HepG2 (cell line): ENCODE data around the gene ACBD7. TPM values are rescaled to one million over a fixed set of nuclear protein-coding genes. Genes with fewer than 3 reads are reported as not detected.
A peak's percentile ranks its signal among the peaks of the same experiment; 100 is the strongest.

ENCODE experiments used
- ATAC-seq: fragments of 200-7000 bp; cut with Tn5 transposase; 3 replicates; pipeline ENCODE4 v1.9.1; 2020; ENCODE audit warnings: mild to moderate bottlenecking, moderate library complexity
- BruUV-seq: library from RNA; stranded (reverse); fragments of 400-500 nt; replicated peaks from 2 replicates; lab custom pipeline; 2021; lab: Mats Ljungman, UMichigan
- CTCF ChIA-PET: fragments of 300-600 bp; formaldehyde crosslinking; extraction: SDS; loops from one replicate; lab custom pipeline; 2021; ENCODE audit warnings: low total read pairs, inconsistent platforms, low intra/inter-chr PET ratio; lab: Yijun Ruan, JAX
- POLR2A ChIA-PET: fragments of 350-600 bp; sonication (Branson Sonifier 250); formaldehyde crosslinking; loops from one replicate; lab custom pipeline; 2020; ENCODE audit warnings: antibody characterized with exemption, inconsistent platforms; lab: Yijun Ruan, JAX
- DNase-seq: peaks from one replicate; pipeline ENCODE4 v3.0.0-alpha.2; 2015; ENCODE audit warnings: low spot score
- FAIRE-seq: peaks from 3 replicates; lab custom pipeline; 2011; peaks lifted over from hg19 to GRCh38; lab: Jason Lieb, UNC
- H2AFZ ChIP-seq: one replicate; pipeline ENCODE4 v1.6.1; 2011; ENCODE audit warnings: low read length, inconsistent platforms
- H3K27ac ChIP-seq: fragments of 300-600 bp; 3 replicates; pipeline ENCODE4 v1.8.0; 2011; ENCODE audit warnings: mixed run types, mild to moderate bottlenecking, mixed read lengths, low read length, inconsistent platforms; ENCODE audit not compliant: insufficient read depth; ENCODE audit errors: extremely low read length
- H3K27me3 ChIP-seq, 2 experiments: fragments of 200-600 bp in 1 of 2; 2 replicates in 1 of 2; 3 replicates in 1 of 2; pipeline versions ENCODE4 v1.6.0 to v1.8.0; 2011; ENCODE audit warnings: low read length in 2 of 2, mild to moderate bottlenecking in 2 of 2, moderate library complexity in 2 of 2, inconsistent platforms in 1 of 2; ENCODE audit not compliant: insufficient read depth in 2 of 2, control insufficient read depth in 1 of 2
- H3K36me3 ChIP-seq, 2 experiments: fragments of 200-600 bp in 1 of 2; replicated peaks in 1 of 2; 2 replicates in 1 of 2; 3 replicates in 1 of 2; pipeline versions ENCODE4 v1.5.1 to v1.8.0; 2011; ENCODE audit warnings: low read length in 2 of 2, inconsistent platforms in 1 of 2; ENCODE audit not compliant: insufficient read depth in 2 of 2, control insufficient read depth in 1 of 2
- H3K4me1 ChIP-seq: 2 replicates; pipeline ENCODE4 v1.5.1; 2012; ENCODE audit warnings: low read length, inconsistent platforms; ENCODE audit not compliant: insufficient read depth
- H3K4me2 ChIP-seq: 2 replicates; pipeline ENCODE4 v1.6.0; 2011; ENCODE audit warnings: low read depth, low read length, inconsistent platforms
- H3K4me3 ChIP-seq, 3 experiments: fragments of 200-600 bp in 1 of 3; sonication (generic), shearing (Covaris generic) in 1 of 3; replicated peaks in 1 of 3; 2 replicates each; pipeline ENCODE4 v1.5.1; 2011 to 2016; ENCODE audit warnings: low read length in 3 of 3, inconsistent platforms in 2 of 3, low read depth in 2 of 3, mild to moderate bottlenecking in 2 of 3, control low read depth in 1 of 3, mixed read lengths in 1 of 3; ENCODE audit not compliant: insufficient read depth in 1 of 3
- H3K79me2 ChIP-seq: one replicate; pipeline ENCODE4 v1.6.1; 2011; ENCODE audit warnings: low read length, inconsistent platforms; ENCODE audit not compliant: insufficient read depth
- H3K9ac ChIP-seq: 2 replicates; pipeline ENCODE4 v1.6.0; 2011; ENCODE audit warnings: mild to moderate bottlenecking, low read depth, low read length, inconsistent platforms; ENCODE audit not compliant: insufficient read depth
- H3K9me3 ChIP-seq: 2 replicates; pipeline ENCODE4 v1.5.1; 2012; ENCODE audit warnings: mild to moderate bottlenecking, low read length
- H4K20me1 ChIP-seq: 2 replicates; pipeline ENCODE4 v1.6.0; 2011; ENCODE audit warnings: inconsistent platforms, mild to moderate bottlenecking, low read length, moderate library complexity; ENCODE audit not compliant: insufficient read depth
- CREB1 ChIP-seq, 2 experiments: fragments of 450-650 bp in 1 of 2; IDR thresholded peaks; 2 replicates each; pipeline ENCODE4 v1.6.1; 2016 to 2017; ENCODE audit warnings: control low read depth in 1 of 2, mild to moderate bottlenecking in 1 of 2, missing compliant biosample characterization in 1 of 2, missing genetic modification characterization in 1 of 2
- RBM39 ChIP-seq: fragments of 200-400 bp; formaldehyde crosslinking; IDR thresholded peaks from one replicate; pipeline ENCODE4 v1.6.1; 2018; ENCODE audit warnings: antibody characterized with exemption, mild to moderate bottlenecking, low read depth, low read length; ENCODE audit not compliant: poor library complexity, severe bottlenecking
- SP5 ChIP-seq: IDR thresholded peaks from 2 replicates; pipeline ENCODE4 v1.6.1; 2016; ENCODE audit warnings: low read depth, borderline replicate concordance
- TFE3 ChIP-seq: IDR thresholded peaks from 2 replicates; pipeline ENCODE4 v1.6.1; 2016
- ZFP36L1 ChIP-seq: sonication (generic); formaldehyde crosslinking; IDR thresholded peaks from 2 replicates; pipeline ENCODE4 v1.8.0; 2022; ENCODE audit warnings: mild to moderate bottlenecking, missing genetic modification reagents, moderate library complexity
- ZKSCAN1 ChIP-seq: fragments of 150-350 bp; IDR thresholded peaks from 2 replicates; pipeline ENCODE4 v1.6.1; 2014; ENCODE audit warnings: low read length
- ZNF354B ChIP-seq: sonication (generic); formaldehyde crosslinking; IDR thresholded peaks from 2 replicates; pipeline ENCODE4 v1.8.0; 2022; ENCODE audit warnings: mild to moderate bottlenecking, missing genetic modification reagents
- WGBS: methylation state at CpG from one replicate; pipeline ENCODE4 v1.1.6; 2017; ENCODE audit warnings: low lambda C conversion rate; 5-methylcytosine and 5-hydroxymethylcytosine counted together
- in situ Hi-C: cut with HindIII; loops from 2 replicates; pipeline ENCODE4 v1.10.0; 2017; ENCODE audit warnings: low pct_unique_long_range_greater_than_20kb; ENCODE audit not compliant: extremely low pct_ligation_motif_present
- intact Hi-C: fragments of 100-400 bp; cut with micrococcal nuclease; formaldehyde crosslinking; loops from one replicate; pipeline ENCODE4 v1.10.0; 2022; ENCODE audit not compliant: unreplicated experiment
- polyA plus RNA-seq, 8 experiments: library from polyadenylated mRNA; depleted of rRNA in 3 of 8; stranded (reverse) in 7 of 8; unstranded in 1 of 8; fragments of >200 nt; fragmentation: Illumina TruSeq in 4 of 8; extraction: Trizol in 4 of 8; gene quantifications; 2 replicates each; pipeline versions ENCODE4 v1.2.1 to v1.2.3, GENCODE V29; 2011 to 2016; ENCODE audit warnings: low read depth in 4 of 8, missing spikeins in 1 of 8, mixed read lengths in 1 of 8; ENCODE audit not compliant: insufficient read depth in 1 of 8
- total RNA-seq, 5 experiments: library from RNA; depleted of rRNA; stranded (reverse); fragments of >200 nt; fragmentation: Illumina TruSeq; extraction: Trizol; gene quantifications; 2 replicates each; pipeline ENCODE4 v1.2.3, GENCODE V29; 2016; ENCODE audit warnings: low read depth in 1 of 5

The ACBD7 gene
- total and polyA plus RNA-seq, 2 of the 13 experiments (the other 11 are each of a cell fraction or from before 2014, with no cell fraction given) = 1.4 to 2.6 TPM

GRCh38 chr10:15088428-15089261 lies at the start of gene ACBD7 (continued):
- TF ChIP-seq RBM39 (peak; percentile 56), SP5 (CRISPR knock-in tag) (no peak), ZKSCAN1 (no peak), ZNF354B (no peak), ZFP36L1 (CRISPR knock-in tag) (no peak)

GRCh38 chr10:15137636-15138035 lies 49.1 kb upstream of the ACBD7 start:
- ChIA-PET CTCF (no interaction called here), POLR2A (interaction anchor here (1.2 to 1.3 kb wide), 2 partner anchors 14 to 31 kb away, joined by 6 read pairs; partner anchors contain the start of gene NMT2)
- H3K4me1 ChIP-seq = peaks cover 42% of the 10 kb centered on the region
- peaks cover 6% of the 10 kb centered on the region for H3K79me2 ChIP-seq
- peak overlapping the region; percentile 31 for H3K27ac ChIP-seq
- no peak for ATAC-seq
- in situ Hi-C loops (no loop called here), intact Hi-C loops (no loop called here)
- no TSS peak for BruUV-seq
- TF ChIP-seq CREB1 (IDR thresholded peaks at IDR 0.05) = 0 out of 2 replicates have a peak, but pooled peaks have one; percentile 15
- TF ChIP-seq CREB1 (CRISPR knock-in tag; IDR thresholded peaks at IDR 0.05) = no peak
- TF ChIP-seq TFE3 (CRISPR knock-in tag) = no peak
- H3K36me3 ChIP-seq = peaks cover 13 to 38% of the 10 kb centered on the region in 2 experiments
- no peak overlapping the region for H3K4me2 ChIP-seq
- WGBS = 94% methylated on average over 1 of the region's 1 CpG
- no peak overlapping the region for H3K4me3 ChIP-seq
- H4K20me1 ChIP-seq = no peaks in the 10 kb centered on the region
- no peaks in the 10 kb centered on the region for H3K9me3 ChIP-seq
- FAIRE-seq = no peak
- no peak for DNase-seq
- H2AFZ ChIP-seq = no peak overlapping the region
- no peaks in the 10 kb centered on the region for H3K27me3 ChIP-seq
- no peak overlapping the region for H3K9ac ChIP-seq
